DLD1 (cell line): ENCODE data around the gene FIS1.
"Not testable (repeated sequence)": the region's sequence is repeated elsewhere in the genome, so short reads cannot be mapped to it uniquely, and the experiment has no call there.

Experiments used
- in situ Hi-C: cut with HindIII; loops from 2 replicates; pipeline ENCODE4 v1.10.0; 2017; ENCODE audit warnings: low sequenced_read_pairs

The FIS1 gene

DNA sequence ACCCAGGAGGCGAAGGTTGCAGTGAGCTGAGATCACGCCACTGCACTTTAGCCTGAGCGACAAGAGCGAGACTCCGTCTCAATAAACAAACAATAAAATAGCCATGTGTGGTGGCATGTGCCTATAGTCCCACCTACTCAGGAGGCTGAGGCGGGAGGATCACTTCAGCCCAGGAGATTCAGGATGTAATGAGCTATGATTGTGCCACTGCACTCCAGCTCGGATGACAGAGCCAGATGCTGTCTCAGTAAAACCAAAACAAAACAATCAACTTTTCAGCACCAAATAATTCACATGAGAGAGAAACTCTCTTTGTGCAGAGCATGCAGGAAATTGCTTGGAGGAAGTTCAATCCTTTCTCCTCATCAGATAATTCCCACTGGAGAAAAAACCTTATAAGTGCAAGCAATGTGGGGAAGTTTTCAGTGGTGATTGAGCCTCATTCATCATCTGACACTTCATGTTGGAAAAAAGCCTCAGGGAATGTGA lies 13.4 kb upstream of the FIS1 start:
- in situ Hi-C loops: no loop called here

DNA sequence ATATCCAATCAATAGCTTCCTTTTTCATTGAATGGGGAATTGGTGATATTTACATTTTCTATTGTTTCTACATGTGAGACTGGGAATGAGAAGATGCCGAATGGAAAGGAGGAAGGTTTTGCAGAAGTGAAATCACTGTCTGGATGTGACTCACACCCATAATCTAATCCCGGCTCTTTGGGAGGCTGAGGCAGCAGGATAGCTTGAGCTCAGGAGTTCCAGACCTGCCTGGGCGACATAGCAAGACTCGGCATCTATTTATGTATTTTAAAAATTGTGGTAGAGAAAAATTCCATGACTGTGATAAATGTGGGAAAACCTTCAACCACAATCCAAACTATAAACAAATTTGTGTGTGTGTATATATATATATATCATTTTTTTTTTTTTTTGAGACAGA lies 10.9 kb upstream of the FIS1 start:
- in situ Hi-C loops: no loop called here

DNA sequence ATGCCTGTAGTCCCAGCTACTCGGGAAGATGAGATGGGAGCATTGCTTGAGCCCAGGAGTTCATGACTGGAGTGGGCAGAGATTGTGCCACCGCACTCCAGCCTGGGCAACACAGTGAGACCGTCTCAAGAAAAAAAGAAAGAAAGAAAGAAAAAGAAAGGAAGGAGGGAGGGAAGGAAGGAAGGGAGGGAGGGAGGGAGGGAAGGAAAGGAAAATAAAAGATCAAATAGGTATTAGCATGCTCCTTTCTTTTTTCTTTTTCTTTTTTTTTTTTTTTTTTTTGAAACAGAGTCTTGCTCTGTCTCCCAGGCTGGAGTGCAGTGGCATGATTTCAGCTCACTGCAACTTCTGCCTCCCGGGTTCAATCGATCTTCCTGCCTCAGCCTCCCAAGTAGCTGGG lies 8.3 kb upstream of the FIS1 start:
- in situ Hi-C loops: not testable (repeated sequence)

DNA sequence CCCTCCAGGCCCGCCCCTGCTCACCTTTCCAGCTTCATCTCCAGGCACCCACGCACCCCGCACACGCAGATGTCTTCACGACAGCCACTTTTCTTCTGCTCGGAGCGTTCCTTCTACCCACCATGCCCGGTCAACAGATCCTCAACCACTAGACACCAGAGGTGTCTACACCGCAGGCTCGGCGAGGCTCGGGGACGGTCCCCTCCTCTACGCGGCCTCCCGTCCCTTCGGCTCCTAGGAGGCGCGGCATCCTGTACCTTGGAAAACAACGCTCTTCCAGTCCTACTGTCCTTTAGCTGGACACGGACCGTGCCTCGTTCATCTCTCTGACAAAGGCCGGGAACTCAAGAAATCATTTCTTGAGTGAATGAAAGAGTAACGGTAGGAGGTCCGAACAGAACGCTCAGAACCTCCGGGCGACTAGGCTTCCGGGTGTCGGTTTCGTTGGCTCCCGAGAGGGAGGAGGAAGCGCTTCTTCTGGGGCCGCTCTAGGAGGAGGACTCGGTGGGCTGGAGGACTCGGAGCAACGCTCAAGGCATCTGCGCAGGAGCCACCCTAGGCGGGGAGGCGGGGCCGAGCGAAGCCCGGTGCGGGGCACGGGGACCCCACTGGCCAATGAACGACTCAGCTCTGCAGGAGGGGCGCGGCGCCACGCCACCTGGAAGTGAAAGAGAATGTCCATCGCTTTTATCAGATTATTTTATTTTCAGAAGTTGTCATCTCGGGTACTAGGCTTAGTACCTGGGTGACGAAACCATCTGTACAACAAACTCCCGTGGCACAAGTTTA lies 7.2 kb upstream of the FIS1 start:
- in situ Hi-C loops: no loop called here

DNA sequence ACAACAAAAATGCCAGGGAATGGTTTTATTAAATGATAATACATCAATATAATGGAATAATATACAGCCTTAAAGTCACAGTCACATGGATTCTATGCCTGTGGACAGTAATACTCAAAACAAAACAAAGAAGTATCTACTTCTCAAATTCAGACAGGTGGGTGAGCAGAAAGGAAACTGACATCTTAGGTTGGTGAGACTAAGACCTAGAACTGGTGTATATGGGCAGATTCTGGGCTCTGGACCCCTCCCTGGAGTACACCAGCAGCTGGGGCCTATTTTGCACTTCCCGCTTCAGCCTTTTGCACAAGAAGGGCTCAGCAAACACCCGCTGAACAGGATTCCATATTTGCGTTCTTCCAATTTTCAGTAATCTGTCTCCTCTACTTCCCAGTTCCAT lies 5.4 kb upstream of the FIS1 start:
- in situ Hi-C loops: no loop called here

DNA sequence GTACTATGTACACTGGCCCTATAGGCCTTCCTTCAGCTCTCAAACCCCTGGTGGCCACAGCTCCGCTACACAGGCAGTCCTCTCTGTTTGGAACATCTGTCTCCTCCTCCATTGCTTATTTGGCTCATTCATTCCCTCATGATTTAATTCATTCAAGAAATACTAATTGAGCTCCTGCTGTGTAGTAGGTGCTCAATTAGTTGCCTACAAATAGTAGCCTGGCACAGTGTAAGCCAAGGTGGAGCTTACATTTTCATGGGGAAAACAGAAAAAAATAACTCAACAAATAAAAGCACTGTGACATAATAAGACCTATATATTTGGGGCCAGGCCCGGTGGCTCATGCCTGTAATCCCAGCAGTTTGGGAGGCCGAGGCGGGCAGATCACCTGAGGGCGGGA lies 3.4 kb upstream of the FIS1 start:
- in situ Hi-C loops: no loop called here

DNA sequence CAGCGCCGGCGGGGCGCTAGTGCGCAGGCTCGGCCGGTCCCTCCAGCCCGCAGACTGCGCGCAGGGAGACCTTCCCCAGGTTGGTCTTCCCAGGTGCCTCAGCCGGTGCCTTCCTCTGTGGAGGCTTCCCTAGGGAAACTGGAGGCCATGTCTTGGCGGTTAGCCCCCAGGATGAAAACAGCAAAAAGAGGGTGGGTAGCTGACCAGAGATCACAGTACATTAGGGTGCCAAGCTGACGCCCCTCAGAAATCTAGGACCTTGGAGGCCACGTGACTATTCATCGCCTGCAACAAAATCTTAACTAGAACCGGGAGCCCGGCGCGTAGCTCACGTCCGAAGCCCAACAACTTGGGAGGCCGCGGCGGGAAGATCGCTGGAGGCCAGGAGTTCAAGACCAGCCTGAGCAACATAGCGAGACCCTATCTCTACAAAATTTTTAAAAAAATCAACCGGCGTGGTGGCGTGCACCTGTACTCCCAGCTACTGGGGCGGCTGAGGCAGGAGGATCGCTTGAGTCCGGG lies 327 bp upstream of the FIS1 start:
- in situ Hi-C loops: no loop called here

DNA sequence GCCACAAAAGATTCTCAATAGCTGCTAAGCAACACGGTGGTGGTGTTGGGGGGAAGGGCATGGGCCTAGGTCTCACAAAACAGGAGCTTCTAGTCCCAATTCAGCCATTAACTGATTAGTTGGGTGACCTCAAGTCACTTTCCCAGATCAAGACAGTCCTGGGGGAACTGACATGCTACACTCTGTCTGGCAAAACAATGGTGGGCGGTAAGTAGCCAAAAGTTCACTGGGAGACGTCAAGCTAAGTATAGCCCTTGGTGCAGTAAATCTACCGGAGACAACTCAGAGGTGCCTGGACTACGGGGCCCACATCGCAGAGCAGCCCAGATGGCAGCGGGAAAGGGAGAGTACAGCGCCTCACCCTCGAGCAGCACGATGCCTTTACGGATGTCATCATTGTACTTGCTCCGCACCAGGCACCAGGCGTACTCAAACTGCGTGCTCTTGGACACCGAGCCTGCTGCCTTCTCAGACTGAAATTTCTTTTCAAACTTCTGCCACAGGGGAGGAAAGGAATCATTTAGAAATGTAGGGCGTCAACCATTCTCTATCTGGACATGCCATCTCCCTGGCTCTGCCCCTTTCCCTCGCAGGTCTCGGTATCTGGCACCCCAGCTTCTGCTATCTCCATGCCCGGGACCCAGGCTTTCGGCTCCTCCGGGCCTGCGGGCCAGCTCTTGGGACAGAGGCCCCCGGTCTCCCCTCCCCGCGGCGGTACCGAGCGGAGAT lies 1.1 kb downstream of the FIS1 start:
- in situ Hi-C loops: no loop called here

DNA sequence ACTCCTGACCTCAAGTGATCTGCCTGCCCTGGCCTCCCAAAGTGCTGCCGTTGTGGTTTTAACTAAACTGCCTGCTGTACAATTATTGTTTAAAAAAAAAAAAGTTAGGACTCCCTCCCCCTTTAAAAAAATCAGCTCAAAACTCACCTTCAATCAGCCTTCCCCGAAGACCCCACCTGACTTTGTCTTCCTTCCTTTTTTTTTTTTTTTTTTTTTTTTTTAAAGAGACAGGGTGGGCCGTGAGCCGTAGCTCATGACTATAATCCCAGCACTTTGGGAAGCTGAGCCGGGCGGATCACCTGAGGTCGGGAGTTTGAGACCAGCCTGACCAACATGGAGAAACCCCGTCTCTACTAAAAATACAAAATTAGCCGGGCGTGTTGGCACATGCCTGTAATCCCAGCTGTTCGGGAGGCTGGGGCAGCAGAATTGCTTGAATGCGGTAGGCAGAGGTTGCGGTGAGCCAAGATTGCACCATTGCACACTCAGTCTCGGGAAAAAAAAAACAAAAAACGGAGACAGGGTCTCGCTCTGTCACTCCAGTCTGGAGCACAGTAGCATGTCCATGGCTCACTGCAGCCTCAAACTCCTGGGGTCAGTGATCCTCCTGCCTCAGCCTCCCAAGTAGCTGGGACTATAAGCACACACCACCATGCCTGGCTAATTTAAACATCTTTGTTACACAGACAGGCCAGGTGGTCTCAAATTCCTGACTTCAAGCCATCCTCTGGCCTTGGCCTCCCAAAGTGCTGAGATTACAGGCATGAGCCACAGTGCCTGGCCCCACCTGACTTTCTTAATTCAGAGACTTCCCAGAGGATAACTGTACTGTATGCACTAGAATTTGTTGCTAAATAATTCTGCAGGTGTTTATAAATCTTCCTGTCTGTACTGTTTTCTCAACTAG lies 3.2 kb downstream of the FIS1 start:
- in situ Hi-C loops: no loop called here

DNA sequence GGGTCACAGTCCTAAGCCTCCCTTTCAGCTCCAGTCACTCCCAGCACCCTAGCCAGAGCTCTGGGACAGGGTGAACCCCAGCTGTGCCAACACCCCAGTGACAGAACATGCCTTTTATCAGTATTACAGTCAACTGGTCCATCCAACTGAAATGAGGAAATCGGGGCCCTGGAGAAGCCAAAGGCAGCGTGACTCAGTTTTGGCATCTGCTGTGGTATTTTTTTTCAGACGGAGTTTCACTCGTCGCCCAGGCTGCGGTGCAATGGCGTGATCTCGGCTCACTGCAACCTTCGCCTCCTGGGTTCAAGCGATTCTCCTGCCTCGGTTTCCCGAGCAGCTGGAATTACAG lies 3.9 kb downstream of the FIS1 start:
- in situ Hi-C loops: no loop called here

DNA sequence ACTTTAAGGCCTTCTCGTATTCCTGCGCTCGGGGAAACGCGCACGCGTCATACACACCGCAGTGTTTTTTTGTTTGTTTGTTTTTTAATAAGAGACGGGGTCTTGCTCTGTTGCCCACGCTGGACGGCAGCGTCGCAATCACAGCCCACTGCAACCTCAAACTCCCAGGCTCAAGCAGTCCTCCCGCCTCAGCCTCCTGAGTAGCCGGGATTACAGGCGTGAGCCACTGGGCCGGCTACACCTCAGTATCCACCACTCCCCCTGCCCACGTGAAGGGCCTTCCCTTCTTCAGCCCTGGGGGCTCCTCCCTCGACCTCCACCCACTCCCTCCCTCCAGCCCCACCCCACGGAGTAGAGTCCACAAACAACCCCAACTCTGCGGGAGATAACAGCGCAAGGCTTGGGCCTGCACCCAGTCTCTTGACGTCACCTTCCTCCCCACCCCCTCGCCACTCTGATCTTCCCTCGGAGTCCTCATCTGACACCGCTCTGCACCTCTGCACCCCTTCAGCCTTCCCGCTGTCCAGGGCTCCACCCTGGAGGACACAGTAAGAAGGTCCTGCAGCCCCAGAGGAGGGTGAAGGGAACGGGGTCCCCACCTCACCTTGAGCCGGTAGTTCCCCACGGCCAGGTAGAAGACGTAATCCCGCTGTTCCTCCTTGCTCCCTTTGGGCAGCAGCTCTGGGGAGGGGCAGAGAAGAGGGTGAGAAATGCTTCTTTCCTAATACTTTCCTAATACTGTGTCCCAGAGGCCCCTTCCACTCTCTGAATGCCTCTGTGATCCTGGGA lies 4.5 kb downstream of the FIS1 start:
- in situ Hi-C loops: no loop called here

DNA sequence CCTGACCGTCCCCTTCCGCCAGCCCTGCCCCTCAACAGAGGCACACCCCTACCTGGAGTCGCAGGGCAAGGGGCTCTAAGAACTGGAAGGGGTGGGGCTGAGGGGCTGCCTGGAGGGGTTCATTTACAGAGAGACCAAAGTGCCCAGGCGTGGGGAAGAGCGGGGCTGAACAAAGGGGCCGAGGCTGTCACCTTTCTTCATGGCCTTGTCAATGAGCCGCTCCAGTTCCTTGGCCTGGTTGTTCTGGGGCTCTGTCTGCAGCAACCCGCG lies 5.0 kb downstream of the FIS1 start:
- in situ Hi-C loops: no loop called here

DNA sequence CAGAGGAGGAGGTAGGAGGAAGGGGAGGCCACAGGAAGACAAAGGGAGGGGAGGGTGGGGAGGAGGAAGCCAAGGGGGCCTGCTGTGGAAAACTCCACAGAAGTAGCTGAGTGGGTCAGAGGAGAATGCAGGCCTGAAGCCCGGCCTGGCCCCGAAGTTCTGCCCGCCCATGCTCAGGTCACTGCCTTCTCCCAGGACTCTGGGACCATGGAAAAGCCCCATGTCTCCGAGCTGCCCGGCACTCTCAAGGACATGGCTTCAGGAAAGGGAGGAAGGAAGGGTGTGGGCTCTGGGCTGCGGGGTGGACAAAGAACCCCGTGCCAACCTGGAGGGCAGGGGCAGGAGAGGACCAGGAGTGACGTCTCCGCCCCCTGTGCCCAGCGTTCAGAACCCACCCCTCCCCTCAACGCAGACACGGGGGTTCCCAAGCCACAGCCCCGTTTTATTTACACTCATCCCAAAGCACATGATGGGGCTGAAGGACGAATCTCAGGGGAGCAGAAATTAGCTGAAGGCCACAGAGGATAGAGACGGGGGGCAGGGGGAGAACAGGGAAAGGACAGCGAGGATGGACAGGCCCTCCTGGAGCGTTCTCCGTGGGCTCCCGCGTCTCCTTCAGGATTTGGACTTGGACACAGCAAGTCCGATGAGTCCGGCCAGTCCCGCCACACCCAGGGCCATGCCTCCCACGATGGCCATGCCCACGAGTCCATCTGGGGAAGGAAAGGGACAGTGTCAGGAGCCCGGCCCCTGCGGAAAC lies 5.5 kb downstream of the FIS1 start:
- in situ Hi-C loops: no loop called here

DNA sequence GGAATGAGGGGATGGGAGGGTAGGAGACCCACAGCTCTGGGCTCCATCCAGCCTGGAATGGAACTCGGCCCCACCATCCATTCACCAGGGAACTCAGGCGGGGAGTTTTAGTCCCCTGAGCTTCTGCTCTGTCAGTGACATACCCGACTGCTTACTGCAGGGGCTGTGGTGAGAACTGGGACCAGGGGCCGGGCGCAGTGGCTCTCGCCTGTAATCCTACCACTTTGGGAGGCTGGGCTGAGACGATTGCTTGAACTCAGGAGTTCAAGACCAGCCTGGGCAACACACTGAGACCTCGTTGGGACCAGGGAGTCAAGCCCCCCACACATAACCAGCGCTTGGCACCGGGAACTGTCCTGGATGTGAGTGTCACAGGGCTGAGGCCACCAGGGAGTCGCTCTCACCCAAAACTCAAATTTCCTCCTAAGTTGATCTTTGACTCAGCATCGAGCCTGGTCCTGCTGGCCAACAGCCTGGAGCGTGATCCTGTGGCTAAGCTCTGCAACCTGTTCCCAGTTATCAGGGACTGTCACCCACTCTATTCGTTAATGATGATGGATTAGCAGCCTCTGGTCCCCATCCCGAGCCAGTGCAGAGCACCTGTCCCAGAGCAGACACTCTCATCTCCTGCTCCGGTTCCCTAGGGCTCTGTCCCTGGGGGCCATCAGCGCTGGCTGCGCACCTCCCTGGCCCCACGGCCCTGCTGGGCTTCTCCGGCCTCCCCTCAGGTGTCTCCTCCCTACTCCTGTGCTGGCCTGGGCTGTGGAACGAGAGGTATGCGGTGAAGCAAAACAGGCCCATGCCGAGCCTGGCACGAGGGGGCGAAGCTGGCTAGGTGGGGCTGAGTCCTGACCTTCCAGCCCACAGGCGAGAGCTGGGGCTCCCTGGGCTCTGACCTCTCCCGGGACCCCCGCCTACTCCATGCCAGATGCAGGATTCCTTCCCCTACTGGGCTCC lies 6.4 kb downstream of the FIS1 start:
- in situ Hi-C loops: no loop called here

DNA sequence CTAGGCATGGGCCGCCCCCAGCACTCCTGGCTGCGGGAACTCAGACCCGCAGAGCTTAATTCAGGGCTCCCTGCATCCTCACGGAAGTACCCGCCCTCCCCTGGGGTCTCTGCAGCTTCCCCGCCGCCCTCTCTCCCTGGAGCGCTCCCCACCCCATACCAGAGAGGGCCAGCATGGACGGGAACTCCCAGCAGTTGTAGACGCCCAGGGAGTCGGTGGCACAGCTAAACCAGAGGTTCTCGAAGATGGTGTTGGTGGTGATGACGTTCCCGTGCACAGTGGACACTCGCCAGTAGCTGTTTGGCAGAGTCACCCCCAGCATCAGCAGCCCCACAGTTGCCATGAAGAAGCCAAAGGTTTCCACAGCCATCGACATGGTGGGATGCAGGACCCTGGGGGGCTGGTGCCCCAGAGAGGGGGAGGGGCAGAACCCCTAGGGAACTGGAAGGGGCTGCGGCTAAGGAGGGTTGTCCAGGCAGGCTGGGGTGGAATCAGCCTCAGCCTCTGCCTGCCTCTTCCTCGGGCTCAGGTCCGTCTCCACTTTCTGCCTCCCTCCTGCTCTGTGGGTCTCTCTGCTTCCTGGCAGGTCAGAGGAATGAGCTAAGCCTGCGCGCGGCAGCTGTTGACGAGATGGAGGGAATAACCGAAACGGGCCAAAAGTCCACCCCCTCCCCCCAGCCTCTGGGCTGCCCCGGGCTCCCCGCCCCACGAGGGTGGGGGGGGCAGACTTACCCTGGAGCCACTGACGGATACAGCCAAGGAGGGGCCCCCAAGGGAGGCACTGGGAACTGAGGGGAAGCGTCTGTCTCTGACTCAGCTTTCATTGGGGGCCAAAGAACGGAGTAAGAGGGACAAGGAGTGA lies 7.4 kb downstream of the FIS1 start, which contains the start of gene CLDN15:
TSS of gene CLDN15 (minus strand) at position 597 of the 862 bp plus-strand sequence. CDS start at position 376, 221 bp downstream.
- in situ Hi-C loops: no loop called here

DNA sequence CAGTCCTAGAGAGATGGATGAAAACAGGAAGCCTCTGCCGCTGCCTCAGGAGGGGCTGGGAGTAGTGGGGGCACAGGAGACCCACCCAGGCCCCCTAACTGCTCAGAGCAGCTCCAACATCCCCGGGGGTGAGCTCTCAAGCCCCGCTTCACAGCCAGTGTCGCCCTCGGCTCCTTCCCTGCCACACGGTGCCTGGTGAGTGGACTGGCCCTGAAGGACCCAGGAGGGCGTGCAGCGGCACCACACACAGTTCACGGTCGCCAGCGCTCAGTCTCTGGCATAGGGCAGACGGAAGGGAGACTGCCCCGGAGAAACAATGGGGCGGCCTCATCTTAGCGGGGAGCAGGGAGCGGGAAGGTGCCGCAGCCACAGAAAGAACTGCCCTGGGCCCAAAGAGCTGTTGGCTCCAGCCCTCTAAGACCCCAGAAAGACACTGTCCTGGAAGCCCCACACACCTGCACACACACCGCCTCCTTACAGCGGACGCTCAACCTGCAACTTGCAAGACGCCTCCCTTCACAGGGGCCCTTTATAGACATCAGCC lies 8.5 kb downstream of the FIS1 start:
- in situ Hi-C loops: no loop called here

DNA sequence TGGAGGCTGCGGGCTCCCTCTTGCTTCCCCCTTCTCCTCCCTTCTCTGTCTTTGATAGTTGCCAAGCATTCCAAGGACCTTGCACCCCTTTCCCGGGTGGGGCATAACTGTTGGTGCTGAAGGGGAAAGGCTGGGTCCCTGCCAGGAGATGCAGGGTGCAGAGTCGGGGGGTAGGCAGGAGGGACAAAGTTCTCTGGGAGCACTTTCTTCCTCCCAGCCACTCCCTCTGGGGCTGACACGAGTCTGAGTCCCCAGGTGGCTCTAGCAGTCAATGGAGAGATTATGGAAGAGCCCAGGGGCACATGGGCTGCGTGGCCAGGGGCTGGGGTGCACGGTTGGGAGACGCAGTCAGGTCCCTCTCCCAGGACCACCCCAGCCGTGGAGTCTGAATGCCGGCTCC lies 9.4 kb downstream of the FIS1 start:
- in situ Hi-C loops: no loop called here
